GM18526 (cell line): ENCODE data around the gene BEND7.

Experiments used
- POLR2A ChIP-seq: IDR thresholded peaks from 3 replicates; pipeline ENCODE4 v1.6.1; 2011; ENCODE audit not compliant: insufficient read length; ENCODE audit errors: extremely low read depth

Gene BEND7

GRCh38 chr10:13395540-13395939 lies 133.3 kb downstream of the BEND7 start:
- TF ChIP-seq POLR2A: no peak

- TF ChIP-seq POLR2A: no peak
Measured at GRCh38 chr10:13393640-13394039, 135.2 kb downstream of the BEND7 start.

- no peak for TF ChIP-seq POLR2A
Measured at GRCh38 chr10:13392701-13393100, 136.1 kb downstream of the BEND7 start.
